Type B pancreatic cell (in vitro differentiated cells): ENCODE data around the gene GUF1. TPM values are rescaled to one million over a fixed set of nuclear protein-coding genes. Genes with fewer than 3 reads are reported as not detected.
A peak's percentile ranks its signal among the peaks of the same experiment; 100 is the strongest.
"Not testable (repeated sequence)": the region's sequence is repeated elsewhere in the genome, so short reads cannot be mapped to it uniquely, and the experiment has no call there.

ENCODE experiments used
- DNase-seq: peaks from one replicate; pipeline ENCODE4 v3.0.0; 2021; ENCODE audit warnings: mixed read lengths; ENCODE audit not compliant: unreplicated experiment; ENCODE audit errors: extremely low spot score
- H3K27ac Mint-ChIP-seq: 2 replicates; pipeline ENCODE4 v1.8.0; 2021; ENCODE audit warnings: mild to moderate bottlenecking, mixed read lengths
- H3K27me3 Mint-ChIP-seq: 2 replicates; pipeline ENCODE4 v1.8.0; 2021; ENCODE audit warnings: mixed read lengths
- H3K36me3 Mint-ChIP-seq: 2 replicates; pipeline ENCODE4 v1.8.0; 2021; ENCODE audit warnings: mixed read lengths
- H3K4me1 Mint-ChIP-seq: one replicate; pipeline ENCODE4 v1.8.0; 2021; ENCODE audit warnings: mixed read lengths; ENCODE audit not compliant: unreplicated experiment
- H3K4me3 Mint-ChIP-seq: 2 replicates; pipeline ENCODE4 v1.8.0; 2021; ENCODE audit warnings: mild to moderate bottlenecking, mixed read lengths
- H3K9me3 Mint-ChIP-seq: 2 replicates; pipeline ENCODE4 v1.8.0; 2021; ENCODE audit warnings: mixed read lengths
- total RNA-seq: library from RNA; stranded (reverse); gene quantifications from 2 replicates; pipeline ENCODE4 v1.2.1, GENCODE V29; 2021; ENCODE audit warnings: low replicate concordance
- TF ChIP-seq, protein P1 (sequence below): fragments of 200-600 bp; sonication (generic); conservative IDR thresholded peaks from 2 replicates; pipeline ENCODE4 v1.5.0; 2021; ENCODE audit warnings: antibody characterized with exemption, mild to moderate bottlenecking

GUF1 gene
- total RNA-seq, 1 donor from 2014 or later = 27.8 TPM

DNA sequence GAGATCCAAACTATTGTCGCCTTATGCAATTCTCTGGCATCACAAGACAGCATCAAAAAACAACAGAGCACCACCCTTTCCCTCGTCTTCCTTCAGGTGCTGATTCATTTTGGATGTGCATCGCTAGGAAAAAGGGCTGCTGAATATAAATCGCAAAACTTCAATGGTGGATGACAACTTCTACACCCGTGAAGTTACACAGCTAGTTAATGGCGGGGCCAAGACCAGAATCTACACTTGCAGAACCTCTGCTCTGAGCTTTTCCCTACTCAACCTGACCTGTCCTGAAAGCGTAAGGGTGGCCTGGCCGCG is 47.5 kb downstream of the GUF1 start:
- H3K36me3 Mint-ChIP-seq = peaks cover 4% of the 10 kb centered on the region
- peaks cover 17% of the 10 kb centered on the region for H3K4me1 Mint-ChIP-seq
- DNase-seq = no peak
- TF ChIP-seq, protein P1, sequence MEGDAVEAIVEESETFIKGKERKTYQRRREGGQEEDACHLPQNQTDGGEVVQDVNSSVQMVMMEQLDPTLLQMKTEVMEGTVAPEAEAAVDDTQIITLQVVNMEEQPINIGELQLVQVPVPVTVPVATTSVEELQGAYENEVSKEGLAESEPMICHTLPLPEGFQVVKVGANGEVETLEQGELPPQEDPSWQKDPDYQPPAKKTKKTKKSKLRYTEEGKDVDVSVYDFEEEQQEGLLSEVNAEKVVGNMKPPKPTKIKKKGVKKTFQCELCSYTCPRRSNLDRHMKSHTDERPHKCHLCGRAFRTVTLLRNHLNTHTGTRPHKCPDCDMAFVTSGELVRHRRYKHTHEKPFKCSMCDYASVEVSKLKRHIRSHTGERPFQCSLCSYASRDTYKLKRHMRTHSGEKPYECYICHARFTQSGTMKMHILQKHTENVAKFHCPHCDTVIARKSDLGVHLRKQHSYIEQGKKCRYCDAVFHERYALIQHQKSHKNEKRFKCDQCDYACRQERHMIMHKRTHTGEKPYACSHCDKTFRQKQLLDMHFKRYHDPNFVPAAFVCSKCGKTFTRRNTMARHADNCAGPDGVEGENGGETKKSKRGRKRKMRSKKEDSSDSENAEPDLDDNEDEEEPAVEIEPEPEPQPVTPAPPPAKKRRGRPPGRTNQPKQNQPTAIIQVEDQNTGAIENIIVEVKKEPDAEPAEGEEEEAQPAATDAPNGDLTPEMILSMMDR = no peak
- peak overlapping the region; percentile 65 for H3K27ac Mint-ChIP-seq
- peak overlapping the region; percentile 88 for H3K4me3 Mint-ChIP-seq
- no peaks in the 10 kb centered on the region for H3K9me3 Mint-ChIP-seq
- H3K27me3 Mint-ChIP-seq = peaks cover 4% of the 10 kb centered on the region

DNA sequence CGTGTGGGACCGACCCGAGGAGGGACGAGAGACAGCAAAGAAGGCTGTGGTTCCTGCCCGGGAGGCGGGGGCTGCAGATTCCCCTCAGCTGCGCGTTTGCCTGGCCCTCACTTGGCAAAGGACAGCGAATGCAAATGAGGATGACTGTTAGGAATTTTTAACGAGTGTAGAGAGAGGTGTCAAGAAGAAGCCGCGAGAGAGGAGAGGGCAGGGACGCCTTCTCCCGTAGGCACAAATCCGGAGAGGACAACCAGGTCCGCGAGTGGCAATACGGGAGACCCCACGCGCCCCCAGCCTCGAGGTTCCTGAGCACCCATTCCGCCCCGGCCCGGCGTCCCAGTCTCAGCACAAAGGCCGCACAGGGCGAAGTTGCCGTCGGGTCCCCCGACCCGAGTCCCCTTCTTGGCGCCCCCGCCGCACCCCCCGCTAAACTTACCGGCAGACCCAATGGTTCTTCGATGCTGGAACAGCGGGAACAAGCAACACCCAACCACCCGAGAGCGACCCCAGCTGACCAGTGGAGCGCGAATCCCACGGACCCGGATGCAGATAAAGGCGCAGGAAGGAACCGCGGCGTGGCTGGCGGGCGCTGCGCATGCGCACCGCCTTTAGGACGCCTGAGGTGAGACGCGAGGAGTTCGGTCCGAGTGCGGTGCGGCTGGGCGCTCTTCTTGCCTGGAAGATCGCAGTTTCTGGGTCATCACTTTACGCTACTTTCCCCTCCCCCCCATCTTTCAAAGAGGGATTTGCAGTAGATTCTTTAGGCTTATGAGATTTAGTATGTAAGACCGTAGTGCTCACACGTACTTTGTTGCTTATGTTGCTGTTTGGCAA is 48.0 kb downstream of the GUF1 start, which contains the start of gene GNPDA2:
GNPDA2 (minus strand) TSS at position 519 of the 834 bp plus-strand sequence. CDS start 4,349 bp downstream, outside the sequence.
- Mint-ChIP-seq H3K9me3 (no peaks in the 10 kb centered on the region), H3K36me3 (no peaks in the 10 kb centered on the region), H3K27ac (peak within 1 kb of the TSS; percentile 65), H3K27me3 (peaks cover 4% of the 10 kb centered on the region), H3K4me3 (peak within 1 kb of the TSS; percentile 88), H3K4me1 (peaks cover 12% of the 10 kb centered on the region)
- TF ChIP-seq, protein P1 = no peak
- DNase-seq = peak; percentile 88

DNA sequence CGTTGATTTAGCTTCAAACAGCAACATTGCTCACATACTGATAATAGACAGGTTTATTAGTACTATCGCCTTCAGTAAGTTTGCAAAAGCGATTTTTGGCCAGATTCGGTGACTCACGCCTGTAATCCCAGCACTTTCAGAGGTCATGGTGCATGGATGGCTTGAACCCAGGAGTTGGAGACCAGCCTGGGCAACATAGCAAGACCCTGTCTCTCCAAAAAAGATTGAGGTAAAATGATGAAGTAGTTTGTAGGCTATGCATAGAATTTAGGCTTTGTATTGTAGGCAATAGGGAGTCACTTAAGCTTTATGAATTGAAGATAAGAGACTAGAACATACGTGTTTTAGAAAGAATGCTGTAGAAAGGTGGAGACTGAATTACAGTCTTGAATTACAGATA is 49.3 kb downstream of the GUF1 start:
- TF ChIP-seq, protein P1 = no peak
- no peak for DNase-seq
- Mint-ChIP-seq H3K4me3 (peak overlapping the region; percentile 88), H3K27me3 (peaks cover 4% of the 10 kb centered on the region), H3K36me3 (no peaks in the 10 kb centered on the region), H3K27ac (no peak overlapping the region), H3K4me1 (peaks cover 11% of the 10 kb centered on the region), H3K9me3 (no peaks in the 10 kb centered on the region)

DNA sequence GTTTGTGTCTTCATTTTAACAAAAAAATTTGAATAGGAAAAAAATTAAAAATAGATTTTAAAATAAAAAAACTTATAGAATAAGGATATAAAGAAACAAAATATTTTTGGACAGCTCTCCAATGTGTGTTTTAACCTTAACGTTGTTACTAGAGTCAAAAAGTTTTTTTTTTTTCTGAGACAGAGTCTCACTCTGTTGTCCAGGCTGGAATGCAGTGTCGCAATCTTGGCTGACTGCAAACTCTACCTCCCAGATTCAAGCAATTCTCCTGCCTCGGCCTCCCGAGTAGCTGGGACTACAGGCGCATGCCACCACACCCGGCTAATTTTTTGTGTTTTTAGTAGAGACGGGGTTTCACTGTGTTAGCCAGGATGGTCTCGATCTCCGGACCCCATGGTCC is 50.5 kb downstream of the GUF1 start:
- H3K27me3 Mint-ChIP-seq, H3K9me3 Mint-ChIP-seq, DNase-seq, H3K27ac Mint-ChIP-seq, H3K4me1 Mint-ChIP-seq, H3K36me3 Mint-ChIP-seq, H3K4me3 Mint-ChIP-seq: not testable (repeated sequence)

DNA sequence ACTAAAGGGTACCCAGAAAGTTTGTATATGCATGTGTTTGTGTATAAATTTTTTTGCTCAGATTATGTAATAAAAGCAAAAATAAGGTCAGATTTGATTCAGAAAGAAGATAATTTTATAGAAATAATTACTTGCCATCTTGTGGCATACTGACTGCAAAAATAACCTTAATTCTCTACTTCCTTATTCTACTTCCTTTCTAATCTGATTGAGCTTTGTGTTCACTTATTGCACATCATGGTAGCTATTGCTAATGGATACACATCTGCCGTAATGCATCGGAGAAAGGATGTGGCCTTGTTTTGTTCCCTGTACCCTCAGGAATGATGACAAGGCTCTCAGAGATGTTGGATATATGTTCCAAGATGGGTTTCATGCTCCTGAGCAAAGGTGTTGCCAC is 58.7 kb downstream of the GUF1 start:
- H3K4me1 Mint-ChIP-seq = no peaks in the 10 kb centered on the region
- H3K36me3 Mint-ChIP-seq = no peaks in the 10 kb centered on the region
- no peak for DNase-seq
- no peak overlapping the region for H3K4me3 Mint-ChIP-seq
- no peaks in the 10 kb centered on the region for H3K9me3 Mint-ChIP-seq
- H3K27me3 Mint-ChIP-seq = peaks cover 7% of the 10 kb centered on the region
- TF ChIP-seq, protein P1 = no peak
- H3K27ac Mint-ChIP-seq = no peak overlapping the region

DNA sequence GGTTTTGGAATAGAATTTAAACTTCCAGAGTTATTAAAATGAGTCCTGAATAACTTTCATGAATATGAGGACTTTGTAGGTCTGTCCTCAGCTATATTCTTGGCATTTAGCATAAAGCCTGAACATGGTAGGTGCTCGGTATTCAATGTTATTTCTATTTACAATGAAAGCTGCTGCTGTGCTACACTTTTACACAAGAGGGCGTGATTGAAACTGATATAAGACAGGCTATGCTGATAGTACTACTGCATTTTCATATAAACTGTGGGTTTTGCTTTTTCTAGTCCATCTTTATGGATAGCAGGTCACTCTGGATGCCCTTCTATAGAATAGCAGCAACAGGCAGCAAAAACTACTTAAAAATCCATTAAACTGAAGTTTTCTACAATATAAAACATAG is 60.4 kb downstream of the GUF1 start:
- no peaks in the 10 kb centered on the region for H3K9me3 Mint-ChIP-seq
- H3K27me3 Mint-ChIP-seq = peaks cover 10% of the 10 kb centered on the region
- TF ChIP-seq, protein P1 = peak; percentile 58
- no peak overlapping the region for H3K4me3 Mint-ChIP-seq
- no peaks in the 10 kb centered on the region for H3K36me3 Mint-ChIP-seq
- H3K27ac Mint-ChIP-seq = no peak overlapping the region
- no peak for DNase-seq
- H3K4me1 Mint-ChIP-seq = no peaks in the 10 kb centered on the region
